Gastroesophageal sphincter (tissue), 4 donors: Measurements from ENCODE around the gene C6orf47. TPM values are rescaled to one million over a fixed set of nuclear protein-coding genes. Genes with fewer than 3 reads are reported as not detected.

Experiments used
- ATAC-seq: fragments of 150-250 bp; one replicate; pipeline ENCODE4 v1.9.1; 2016; ENCODE audit warnings: mild to moderate bottlenecking, moderate library complexity
- H3K27ac ChIP-seq, 4 donors: fragments of 200-600 bp; sonication (generic) in 3 of 4; 1 replicate in 3 of 4; 2 replicates in 1 of 4; pipeline ENCODE4 v1.5.1; 2016 to 2019
- H3K27me3 ChIP-seq: fragments of 200-600 bp; sonication (generic); one replicate; pipeline ENCODE4 v1.5.1; 2019
- H3K36me3 ChIP-seq, 2 donors: fragments of 200-600 bp; sonication (generic); one replicate each; pipeline ENCODE4 v1.5.1; 2019; ENCODE audit warnings: control low read depth in 1 of 2
- H3K4me1 ChIP-seq, 3 donors: fragments of 200-600 bp; sonication (generic); 1 replicate in 2 of 3; 2 replicates in 1 of 3; pipeline ENCODE4 v1.5.1; 2016 to 2019; ENCODE audit warnings: control low read depth in 2 of 3
- H3K4me3 ChIP-seq, 2 donors: fragments of 200-600 bp; sonication (generic); one replicate each; pipeline ENCODE4 v1.5.1; 2019; ENCODE audit warnings: mild to moderate bottlenecking in 1 of 2, moderate library complexity in 1 of 2
- H3K9me3 ChIP-seq, 3 donors: fragments of 200-600 bp; sonication (generic); one replicate each; pipeline ENCODE4 v1.5.1; 2017 to 2019; ENCODE audit warnings: control low read depth in 2 of 3
- EP300 ChIP-seq: sonication (generic); formaldehyde crosslinking; IDR thresholded peaks from one replicate; pipeline ENCODE4 v1.6.1; 2017; ENCODE audit warnings: antibody characterized with exemption, mild to moderate bottlenecking
- POLR2A ChIP-seq, 2 donors: fragments of 450-650 bp; IDR thresholded peaks; one replicate each; pipeline ENCODE4 v1.6.1; 2017; ENCODE audit warnings: antibody characterized with exemption in 2 of 2, mild to moderate bottlenecking in 2 of 2, moderate library complexity in 1 of 2
- POLR2AphosphoS5 ChIP-seq: sonication (generic); formaldehyde crosslinking; IDR thresholded peaks from one replicate; pipeline ENCODE4 v1.6.1; 2017; ENCODE audit warnings: antibody characterized with exemption
- WGBS, 2 donors: methylation state at CpG; one replicate each; pipeline ENCODE4 v1.1.5; 2018; ENCODE audit warnings: low coverage in 1 of 2; 5-methylcytosine and 5-hydroxymethylcytosine counted together
- total RNA-seq, 4 donors: library from RNA; depleted of rRNA; stranded (reverse); fragments of >200 nt; gene quantifications; one replicate each; pipeline ENCODE4 v1.1.0, GENCODE V29; 2016
- TF ChIP-seq, protein P1 (sequence below), 4 experiments: fragments of 200-600 bp in 2 of 4; fragments of 450-650 bp in 2 of 4; sonication (generic) in 1 of 4; IDR thresholded peaks; one replicate each; pipeline ENCODE4 v1.5.1; 2017 to 2019; ENCODE audit warnings: antibody characterized with exemption in 4 of 4, mild to moderate bottlenecking in 2 of 4, moderate library complexity in 2 of 4

The C6orf47 gene
- total RNA-seq, 4 donors from 2014 or later = 30.0 to 40.0 (median 36.1) TPM

DNA sequence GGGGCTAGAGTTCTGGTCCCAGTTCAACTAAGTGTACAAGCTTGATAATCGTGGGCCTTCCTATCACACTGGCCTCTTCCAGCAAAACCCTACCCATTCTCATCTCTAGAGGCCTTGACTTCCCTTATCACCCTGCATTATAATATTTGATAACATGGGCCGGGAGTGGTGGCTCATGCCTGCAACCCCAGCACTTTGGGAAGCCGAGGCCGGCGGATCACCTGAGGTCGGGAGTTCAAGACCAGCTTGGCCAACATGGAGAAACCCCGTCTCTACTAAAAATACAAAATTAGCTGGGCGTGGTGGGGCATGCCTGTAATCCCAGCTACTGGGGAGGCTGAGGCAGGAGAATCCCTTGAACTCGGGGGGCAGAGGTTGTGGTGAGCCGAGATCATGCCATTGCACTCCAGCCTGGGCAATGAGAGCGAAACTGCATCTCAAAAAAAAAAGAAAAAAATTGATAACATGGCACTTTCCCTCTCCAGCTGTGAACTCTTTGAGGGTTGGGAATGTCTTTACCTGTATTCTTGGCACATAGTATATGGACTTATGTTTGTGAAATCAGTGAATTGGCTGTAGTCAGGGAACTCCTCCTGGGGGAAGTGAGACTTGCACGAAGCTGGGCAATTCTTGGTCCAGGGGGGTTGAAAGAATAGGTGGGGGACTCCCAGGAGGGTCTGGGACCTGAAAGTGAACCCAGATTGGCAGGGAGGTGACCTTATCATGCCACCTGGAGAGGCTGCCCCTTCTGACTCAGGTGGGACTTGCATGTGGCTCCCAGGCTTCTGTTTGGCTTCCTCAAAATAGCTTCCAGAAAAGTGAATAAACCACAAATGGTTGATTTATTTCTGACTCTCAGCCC lies 915 bp upstream of the C6orf47 start:
- Histone ChIP-seq H3K36me3 (peaks cover 0 to 42% of the 10 kb centered on the region in 2 donors), H3K27me3 (no peaks in the 10 kb centered on the region), H3K4me1 (peaks cover 8 to 77% (median 37%) of the 10 kb centered on the region in 3 donors), H3K4me3 (peak overlapping the region in 1 of 2 donors; percentile 81), H3K9me3 (no peaks in the 10 kb centered on the region), H3K27ac (peak overlapping the region; percentile 50 to 89 (median 86))
- ATAC-seq = no peak
- 51 to 81% methylated on average over 4 to 5 of the region's 12 CpGs for WGBS, 2 donors
- TF ChIP-seq, protein P1, sequence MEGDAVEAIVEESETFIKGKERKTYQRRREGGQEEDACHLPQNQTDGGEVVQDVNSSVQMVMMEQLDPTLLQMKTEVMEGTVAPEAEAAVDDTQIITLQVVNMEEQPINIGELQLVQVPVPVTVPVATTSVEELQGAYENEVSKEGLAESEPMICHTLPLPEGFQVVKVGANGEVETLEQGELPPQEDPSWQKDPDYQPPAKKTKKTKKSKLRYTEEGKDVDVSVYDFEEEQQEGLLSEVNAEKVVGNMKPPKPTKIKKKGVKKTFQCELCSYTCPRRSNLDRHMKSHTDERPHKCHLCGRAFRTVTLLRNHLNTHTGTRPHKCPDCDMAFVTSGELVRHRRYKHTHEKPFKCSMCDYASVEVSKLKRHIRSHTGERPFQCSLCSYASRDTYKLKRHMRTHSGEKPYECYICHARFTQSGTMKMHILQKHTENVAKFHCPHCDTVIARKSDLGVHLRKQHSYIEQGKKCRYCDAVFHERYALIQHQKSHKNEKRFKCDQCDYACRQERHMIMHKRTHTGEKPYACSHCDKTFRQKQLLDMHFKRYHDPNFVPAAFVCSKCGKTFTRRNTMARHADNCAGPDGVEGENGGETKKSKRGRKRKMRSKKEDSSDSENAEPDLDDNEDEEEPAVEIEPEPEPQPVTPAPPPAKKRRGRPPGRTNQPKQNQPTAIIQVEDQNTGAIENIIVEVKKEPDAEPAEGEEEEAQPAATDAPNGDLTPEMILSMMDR (IDR thresholded peaks at IDR 0.05) = no peak
- no peak for TF ChIP-seq POLR2AphosphoS5
- TF ChIP-seq EP300 = no peak

DNA sequence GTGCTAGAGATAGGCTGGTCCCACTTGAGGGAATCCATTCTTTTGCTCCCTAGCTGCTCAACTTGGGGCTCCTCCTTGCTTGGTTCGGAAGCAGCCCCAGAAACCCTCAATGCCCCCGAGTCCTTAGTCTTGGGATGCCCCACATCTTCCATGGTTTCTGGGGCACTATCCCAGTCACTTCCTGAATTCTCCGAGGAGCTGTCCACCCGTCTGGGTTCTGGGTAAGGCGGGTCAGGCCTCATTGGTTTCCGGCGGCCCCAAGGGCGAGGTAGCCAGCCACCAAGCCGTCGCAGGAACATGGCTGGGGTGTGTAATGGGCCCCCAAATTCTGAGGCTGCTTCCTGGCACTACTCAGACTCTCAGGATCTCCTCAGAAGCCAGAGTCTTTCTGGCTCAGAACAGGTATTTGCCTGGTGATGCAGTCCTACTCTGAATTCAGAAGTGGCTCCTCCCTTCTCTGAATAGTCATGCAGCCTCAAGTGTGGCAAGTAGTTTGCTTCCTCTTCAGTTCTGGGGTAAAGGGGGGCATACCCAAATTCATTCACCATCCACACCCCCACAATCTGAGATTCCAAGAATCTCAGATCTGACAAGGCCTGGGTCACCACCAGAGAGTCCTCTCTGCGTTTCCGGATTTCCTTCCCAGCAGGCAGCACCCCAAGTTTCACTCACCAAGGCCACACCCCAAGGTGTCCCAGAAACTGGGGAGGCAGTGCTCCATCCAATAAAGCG lies 763 bp downstream of the C6orf47 start:
- no peak for ATAC-seq
- peaks cover 0 to 53% of the 10 kb centered on the region in 2 donors for H3K36me3 ChIP-seq

DNA sequence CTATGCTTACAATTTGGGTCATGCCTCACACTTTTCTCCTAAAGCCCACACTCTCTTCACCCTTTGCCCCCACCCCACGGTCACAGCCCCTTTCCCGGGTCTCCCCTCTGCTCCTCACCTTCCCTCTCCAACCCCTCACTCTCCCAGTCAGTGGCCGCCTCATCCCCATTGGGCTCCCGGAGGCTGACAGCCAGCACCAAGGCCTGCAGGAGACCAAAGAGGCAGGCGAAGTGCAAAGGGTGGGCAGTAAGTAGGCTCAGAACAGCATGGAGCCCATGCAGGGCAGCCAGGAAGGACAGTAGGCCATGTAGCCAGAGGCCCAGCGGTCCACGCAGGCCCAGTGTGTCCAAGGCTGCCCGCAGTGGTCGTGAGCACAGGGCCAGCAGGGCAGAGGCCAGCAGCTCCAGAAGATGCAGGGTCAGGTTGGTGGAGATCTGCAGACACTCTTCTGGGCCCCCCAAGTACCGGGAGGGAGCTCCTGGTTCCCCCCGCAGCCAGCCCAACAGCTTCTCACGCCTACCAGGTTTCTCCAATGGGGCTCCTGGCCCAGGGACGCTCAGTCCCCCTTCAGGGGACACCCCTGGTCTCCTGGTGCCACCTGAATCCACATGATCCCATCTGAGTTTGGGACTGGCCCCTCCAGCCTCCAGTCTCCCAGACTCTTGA lies 1.5 kb downstream of the C6orf47 start:
- Histone ChIP-seq H3K27ac (peak overlapping the region in 3 of 4 donors; percentile 83 to 89 (median 88)), H3K4me1 (peaks cover 8 to 85% (median 34%) of the 10 kb centered on the region in 3 donors), H3K36me3 (peaks cover 0 to 53% of the 10 kb centered on the region in 2 donors), H3K27me3 (no peaks in the 10 kb centered on the region), H3K4me3 (peak overlapping the region; percentile 56 to 81), H3K9me3 (no peaks in the 10 kb centered on the region)
- no peak for TF ChIP-seq POLR2AphosphoS5
- no peak for TF ChIP-seq POLR2A (IDR thresholded peaks at IDR 0.05)
- TF ChIP-seq, protein P1 (IDR thresholded peaks at IDR 0.05) = no peak
- no peak for TF ChIP-seq EP300
- no CpG with 5 or more reads among the region's 13 CpGs for WGBS, 2 donors
- no peak for ATAC-seq

More for the DNA sequence above, 763 bp downstream of the C6orf47 start:
- Histone ChIP-seq H3K27me3 (no peaks in the 10 kb centered on the region), H3K27ac (peak overlapping the region; percentile 50 to 89 (median 86)), H3K4me1 (peaks cover 8 to 89% (median 36%) of the 10 kb centered on the region in 3 donors), H3K4me3 (peak overlapping the region; percentile 56 to 81), H3K9me3 (no peaks in the 10 kb centered on the region)
- TF ChIP-seq POLR2AphosphoS5 (no peak), POLR2A (IDR thresholded peaks at IDR 0.05) (peak in 1 of 2 donors; percentile 10)
- WGBS, 2 donors = 0% methylated on average over 3 of the region's 13 CpGs; no CpG with 5 or more reads in 1 of the 2 donors

DNA sequence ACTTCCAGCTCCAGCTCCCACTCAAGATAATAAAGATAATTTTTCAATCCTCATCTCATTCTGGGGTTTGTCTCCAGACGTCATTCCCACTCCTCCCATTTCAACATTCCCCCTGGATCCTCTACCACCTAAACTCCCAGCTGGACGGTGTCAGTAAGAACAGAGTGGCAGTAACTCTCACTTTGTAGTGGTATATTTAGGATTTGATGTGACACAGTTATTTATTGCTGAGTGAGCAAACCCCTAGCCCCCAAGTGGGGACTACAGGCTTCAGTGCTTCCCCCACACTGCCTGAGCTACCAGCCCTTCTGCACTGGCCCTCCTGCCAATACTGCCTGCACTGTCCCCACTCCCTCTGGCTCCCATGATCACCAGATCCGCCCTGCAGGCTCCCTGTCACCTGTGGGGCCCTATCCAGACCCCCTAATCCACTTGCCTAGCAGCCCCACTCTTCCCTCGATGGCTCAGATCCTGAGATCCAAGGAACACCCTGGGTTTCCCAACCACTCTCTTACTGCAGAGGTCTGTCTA lies 2.4 kb downstream of the C6orf47 start:
- H3K36me3 ChIP-seq = peaks cover 0 to 45% of the 10 kb centered on the region in 2 donors
- H3K4me1 ChIP-seq = peaks cover 8 to 84% (median 32%) of the 10 kb centered on the region in 3 donors
- TF ChIP-seq POLR2A (IDR thresholded peaks at IDR 0.05) (no peak), POLR2AphosphoS5 (no peak), EP300 (no peak)
- TF ChIP-seq, protein P1 (IDR thresholded peaks at IDR 0.05) = no peak
- ATAC-seq = no peak
- peak overlapping the region in 1 of 2 donors; percentile 81 for H3K4me3 ChIP-seq
- peak overlapping the region in 3 of 4 donors; percentile 1 to 88 (median 46) for H3K27ac ChIP-seq
- H3K27me3 ChIP-seq = no peaks in the 10 kb centered on the region
- 71 to 76% methylated on average over 4 of the region's 4 CpGs for WGBS, 2 donors
- no peaks in the 10 kb centered on the region for H3K9me3 ChIP-seq
